Measurements from ENCODE around the gene SMIM5.

Gene SMIM5

GRCh38 chr17:75603123-75603522, 30.1 kb upstream of the SMIM5 start:
- no peak for TF ChIP-seq TCF12 (IDR thresholded peaks at IDR 0.05; ENCODE audit: low read depth)
- TF ChIP-seq FOXM1 (IDR thresholded peaks at IDR 0.05; ENCODE audit: borderline replicate concordance, low read depth): no peak
- no peak for TF ChIP-seq TAF1 (IDR thresholded peaks at IDR 0.05; ENCODE audit: low read depth)
- no peak for TF ChIP-seq NFIC (IDR thresholded peaks at IDR 0.05)
- TF ChIP-seq EGR1 (IDR thresholded peaks at IDR 0.05): no peak
- TF ChIP-seq CREB1 (IDR thresholded peaks at IDR 0.05; ENCODE audit: low read depth): no peak
- TF ChIP-seq ZBTB7A (IDR thresholded peaks at IDR 0.05; ENCODE audit: low read depth): no peak
- TF ChIP-seq, protein P1, sequence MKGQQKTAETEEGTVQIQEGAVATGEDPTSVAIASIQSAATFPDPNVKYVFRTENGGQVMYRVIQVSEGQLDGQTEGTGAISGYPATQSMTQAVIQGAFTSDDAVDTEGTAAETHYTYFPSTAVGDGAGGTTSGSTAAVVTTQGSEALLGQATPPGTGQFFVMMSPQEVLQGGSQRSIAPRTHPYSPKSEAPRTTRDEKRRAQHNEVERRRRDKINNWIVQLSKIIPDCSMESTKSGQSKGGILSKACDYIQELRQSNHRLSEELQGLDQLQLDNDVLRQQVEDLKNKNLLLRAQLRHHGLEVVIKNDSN (IDR thresholded peaks at IDR 0.05): no peak
- TF ChIP-seq CEBPB (IDR thresholded peaks at IDR 0.05): no peak
- no peak for TF ChIP-seq RAD21 (IDR thresholded peaks at IDR 0.05; ENCODE audit: low read depth)
- TF ChIP-seq EP300 (IDR thresholded peaks at IDR 0.05; ENCODE audit: borderline replicate concordance): no peak
- TF ChIP-seq TEAD4 (IDR thresholded peaks at IDR 0.05): no peak

- TF ChIP-seq, protein P2, sequence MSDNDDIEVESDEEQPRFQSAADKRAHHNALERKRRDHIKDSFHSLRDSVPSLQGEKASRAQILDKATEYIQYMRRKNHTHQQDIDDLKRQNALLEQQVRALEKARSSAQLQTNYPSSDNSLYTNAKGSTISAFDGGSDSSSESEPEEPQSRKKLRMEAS (IDR thresholded peaks at IDR 0.05): no peak
- no peak for TF ChIP-seq YY1 (IDR thresholded peaks at IDR 0.05; ENCODE audit: low read depth)
- TF ChIP-seq EP300 (IDR thresholded peaks at IDR 0.05; ENCODE audit: borderline replicate concordance): no peak
- TF ChIP-seq, protein P1 (IDR thresholded peaks at IDR 0.05): no peak
- no peak for TF ChIP-seq TAF1 (IDR thresholded peaks at IDR 0.05; ENCODE audit: low read depth)
- TF ChIP-seq EGR1 (IDR thresholded peaks at IDR 0.05): no peak
- no peak for TF ChIP-seq RAD21 (IDR thresholded peaks at IDR 0.05; ENCODE audit: low read depth)
- no peak for TF ChIP-seq NFIC (IDR thresholded peaks at IDR 0.05)
- TF ChIP-seq FOXM1 (IDR thresholded peaks at IDR 0.05; ENCODE audit: borderline replicate concordance, low read depth): no peak
- TF ChIP-seq, protein P3, sequence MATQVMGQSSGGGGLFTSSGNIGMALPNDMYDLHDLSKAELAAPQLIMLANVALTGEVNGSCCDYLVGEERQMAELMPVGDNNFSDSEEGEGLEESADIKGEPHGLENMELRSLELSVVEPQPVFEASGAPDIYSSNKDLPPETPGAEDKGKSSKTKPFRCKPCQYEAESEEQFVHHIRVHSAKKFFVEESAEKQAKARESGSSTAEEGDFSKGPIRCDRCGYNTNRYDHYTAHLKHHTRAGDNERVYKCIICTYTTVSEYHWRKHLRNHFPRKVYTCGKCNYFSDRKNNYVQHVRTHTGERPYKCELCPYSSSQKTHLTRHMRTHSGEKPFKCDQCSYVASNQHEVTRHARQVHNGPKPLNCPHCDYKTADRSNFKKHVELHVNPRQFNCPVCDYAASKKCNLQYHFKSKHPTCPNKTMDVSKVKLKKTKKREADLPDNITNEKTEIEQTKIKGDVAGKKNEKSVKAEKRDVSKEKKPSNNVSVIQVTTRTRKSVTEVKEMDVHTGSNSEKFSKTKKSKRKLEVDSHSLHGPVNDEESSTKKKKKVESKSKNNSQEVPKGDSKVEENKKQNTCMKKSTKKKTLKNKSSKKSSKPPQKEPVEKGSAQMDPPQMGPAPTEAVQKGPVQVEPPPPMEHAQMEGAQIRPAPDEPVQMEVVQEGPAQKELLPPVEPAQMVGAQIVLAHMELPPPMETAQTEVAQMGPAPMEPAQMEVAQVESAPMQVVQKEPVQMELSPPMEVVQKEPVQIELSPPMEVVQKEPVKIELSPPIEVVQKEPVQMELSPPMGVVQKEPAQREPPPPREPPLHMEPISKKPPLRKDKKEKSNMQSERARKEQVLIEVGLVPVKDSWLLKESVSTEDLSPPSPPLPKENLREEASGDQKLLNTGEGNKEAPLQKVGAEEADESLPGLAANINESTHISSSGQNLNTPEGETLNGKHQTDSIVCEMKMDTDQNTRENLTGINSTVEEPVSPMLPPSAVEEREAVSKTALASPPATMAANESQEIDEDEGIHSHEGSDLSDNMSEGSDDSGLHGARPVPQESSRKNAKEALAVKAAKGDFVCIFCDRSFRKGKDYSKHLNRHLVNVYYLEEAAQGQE (IDR thresholded peaks at IDR 0.05; ENCODE audit: low read depth): no peak
These were observed 29.1 kb upstream of the SMIM5 start for GRCh38 chr17:75604034-75604695.

- no peak for TF ChIP-seq RAD21 (IDR thresholded peaks at IDR 0.05; ENCODE audit: low read depth)
- no peak for TF ChIP-seq TEAD4 (IDR thresholded peaks at IDR 0.05)
- TF ChIP-seq TCF12 (IDR thresholded peaks at IDR 0.05; ENCODE audit: low read depth): no peak
- TF ChIP-seq, protein P2 (IDR thresholded peaks at IDR 0.05): no peak
- no peak for TF ChIP-seq ZBTB7A (IDR thresholded peaks at IDR 0.05; ENCODE audit: low read depth)
- no peak for TF ChIP-seq YY1 (IDR thresholded peaks at IDR 0.05; ENCODE audit: low read depth)
- no peak for TF ChIP-seq NFIC (IDR thresholded peaks at IDR 0.05)
- TF ChIP-seq, protein P3 (IDR thresholded peaks at IDR 0.05; ENCODE audit: low read depth): no peak
- TF ChIP-seq CEBPB (IDR thresholded peaks at IDR 0.05): no peak
- TF ChIP-seq TAF1 (IDR thresholded peaks at IDR 0.05; ENCODE audit: low read depth): no peak
- TF ChIP-seq, protein P1 (IDR thresholded peaks at IDR 0.05): no peak
- no peak for TF ChIP-seq EP300 (IDR thresholded peaks at IDR 0.05; ENCODE audit: borderline replicate concordance)
- no peak for TF ChIP-seq CREB1 (IDR thresholded peaks at IDR 0.05; ENCODE audit: low read depth)
- no peak for TF ChIP-seq FOXM1 (IDR thresholded peaks at IDR 0.05; ENCODE audit: borderline replicate concordance, low read depth)
These were observed 27.4 kb upstream of the SMIM5 start for GRCh38 chr17:75605790-75606189.

DNA sequence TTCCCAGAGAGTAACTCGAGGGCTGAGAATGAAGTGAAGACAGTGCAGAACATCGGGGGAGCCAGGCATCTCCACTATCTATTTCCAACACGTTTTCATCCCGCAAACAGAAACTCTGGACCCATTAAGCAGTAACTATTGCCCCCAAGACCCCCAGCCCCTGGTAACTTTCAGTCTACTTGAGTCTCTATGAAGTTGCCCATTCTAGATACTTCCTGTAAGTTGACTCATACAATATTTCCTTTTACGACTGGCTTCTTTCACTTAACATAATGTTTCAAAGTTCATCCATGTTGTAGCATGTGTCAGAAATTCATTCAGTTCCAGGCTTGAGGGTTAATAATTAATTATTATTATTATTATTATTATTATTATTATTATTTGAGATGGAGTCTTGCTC, 26.1 kb upstream of the SMIM5 start:
- TF ChIP-seq TEAD4 (IDR thresholded peaks at IDR 0.05): no peak
- TF ChIP-seq, protein P3 (IDR thresholded peaks at IDR 0.05; ENCODE audit: low read depth): no peak
- TF ChIP-seq ZBTB7A (IDR thresholded peaks at IDR 0.05; ENCODE audit: low read depth): no peak
- TF ChIP-seq YY1 (IDR thresholded peaks at IDR 0.05; ENCODE audit: low read depth): no peak
- no peak for TF ChIP-seq CREB1 (IDR thresholded peaks at IDR 0.05; ENCODE audit: low read depth)
- TF ChIP-seq, protein P2 (IDR thresholded peaks at IDR 0.05): no peak
- no peak for TF ChIP-seq FOXM1 (IDR thresholded peaks at IDR 0.05; ENCODE audit: borderline replicate concordance, low read depth)
- no peak for TF ChIP-seq TCF12 (IDR thresholded peaks at IDR 0.05; ENCODE audit: low read depth)
- no peak for TF ChIP-seq TAF1 (IDR thresholded peaks at IDR 0.05; ENCODE audit: low read depth)
- TF ChIP-seq RAD21 (IDR thresholded peaks at IDR 0.05; ENCODE audit: low read depth): no peak

Data from Ishikawa (cell line).